TTC549 (cell line): Measurements from ENCODE around the gene HAUS7.

Experiments used
- FAIRE-seq: peaks from 2 replicates; lab custom pipeline; 2012; peaks lifted over from hg19 to GRCh38; lab: Jason Lieb, UNC

The HAUS7 gene

DNA sequence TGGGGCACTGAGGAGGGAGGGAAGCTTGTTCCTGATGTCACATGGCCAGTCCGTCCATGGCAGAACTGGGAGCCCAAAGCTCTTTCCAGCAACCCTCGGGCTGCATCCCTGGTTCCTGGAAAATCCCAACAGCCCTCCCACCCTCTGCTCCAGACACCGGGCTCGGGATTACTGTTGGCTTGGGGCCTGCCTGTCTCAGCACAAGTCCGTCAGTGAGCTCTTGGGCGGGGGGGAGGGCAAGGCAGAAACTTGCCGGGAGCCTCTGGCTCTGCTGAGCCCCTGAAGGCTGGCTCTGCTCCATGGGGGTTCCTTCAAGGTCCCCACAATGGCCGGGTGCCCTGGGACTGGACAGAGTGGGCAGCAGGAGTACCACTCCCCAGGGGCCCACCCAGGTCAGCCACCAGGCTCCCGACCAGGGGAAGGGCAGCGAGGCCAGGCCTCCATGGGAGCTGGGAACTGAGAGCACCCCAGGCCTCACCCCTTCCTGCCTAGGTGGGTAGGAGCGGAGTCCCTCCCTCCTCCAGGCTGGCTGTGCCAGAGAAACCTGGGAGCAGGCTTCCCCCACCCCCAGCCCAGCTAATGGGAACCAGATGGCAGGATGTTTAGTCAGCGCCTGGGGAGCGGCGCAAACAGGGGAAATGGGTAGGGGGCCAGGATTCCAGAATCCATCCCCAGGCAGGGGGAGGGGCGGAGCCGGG, 6.4 kb upstream of the HAUS7 start:
- no peak for FAIRE-seq

DNA sequence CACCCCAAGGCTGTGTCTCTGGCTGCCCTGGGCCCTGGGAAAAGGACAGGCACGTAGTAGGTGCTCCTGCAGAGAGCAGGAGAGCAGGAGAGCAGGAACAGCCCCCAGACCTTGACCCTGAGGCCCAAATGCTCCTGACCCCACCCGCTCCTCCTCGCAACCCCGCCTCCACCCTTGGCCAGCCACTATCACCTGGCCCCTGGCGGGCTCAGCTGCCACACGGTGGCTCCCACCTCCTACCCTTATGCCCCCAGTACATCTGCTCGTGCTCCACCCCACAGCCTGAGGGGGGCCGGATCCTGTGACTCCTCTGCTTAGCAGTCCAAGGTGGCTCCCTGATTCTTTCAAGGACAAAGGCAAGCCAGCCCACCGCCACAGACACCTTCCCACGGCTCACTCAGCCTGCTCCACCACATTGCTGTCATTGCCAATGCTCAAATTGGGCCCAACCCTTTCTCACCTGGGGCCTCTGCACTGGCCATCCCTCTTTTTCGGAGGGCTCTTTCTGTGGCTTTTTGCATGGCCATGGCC, 5.4 kb upstream of the HAUS7 start:
- no peak for FAIRE-seq

DNA sequence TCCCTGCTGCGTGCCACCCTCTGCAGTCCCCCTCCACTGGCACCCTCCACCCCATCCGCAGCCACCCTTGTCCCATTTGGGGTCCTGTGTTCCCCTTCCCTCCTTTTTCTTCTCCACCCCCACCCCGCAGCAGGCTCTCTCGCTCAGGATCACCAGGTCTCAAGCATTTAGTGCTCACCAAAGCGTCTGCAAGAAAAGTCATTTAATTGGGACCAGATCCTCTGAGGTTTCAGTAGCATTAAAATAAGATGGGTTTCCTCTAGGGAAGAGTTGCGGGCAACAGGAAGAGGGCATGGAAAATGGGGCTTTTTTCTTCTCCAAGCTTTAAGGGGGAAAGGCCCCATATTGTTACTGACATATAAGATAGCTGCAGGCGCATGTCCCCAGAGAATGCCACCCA, 4.9 kb upstream of the HAUS7 start:
- FAIRE-seq, result no peak

- FAIRE-seq, result no peak
Observed at GRCh38 chrX:153474718-153475117, 4.3 kb upstream of the HAUS7 start.

- FAIRE-seq, result no peak
Observed at GRCh38 chrX:153474266-153474665, 3.9 kb upstream of the HAUS7 start.

- FAIRE-seq, result no peak
Observed at GRCh38 chrX:153473126-153473525, 2.8 kb upstream of the HAUS7 start.

DNA sequence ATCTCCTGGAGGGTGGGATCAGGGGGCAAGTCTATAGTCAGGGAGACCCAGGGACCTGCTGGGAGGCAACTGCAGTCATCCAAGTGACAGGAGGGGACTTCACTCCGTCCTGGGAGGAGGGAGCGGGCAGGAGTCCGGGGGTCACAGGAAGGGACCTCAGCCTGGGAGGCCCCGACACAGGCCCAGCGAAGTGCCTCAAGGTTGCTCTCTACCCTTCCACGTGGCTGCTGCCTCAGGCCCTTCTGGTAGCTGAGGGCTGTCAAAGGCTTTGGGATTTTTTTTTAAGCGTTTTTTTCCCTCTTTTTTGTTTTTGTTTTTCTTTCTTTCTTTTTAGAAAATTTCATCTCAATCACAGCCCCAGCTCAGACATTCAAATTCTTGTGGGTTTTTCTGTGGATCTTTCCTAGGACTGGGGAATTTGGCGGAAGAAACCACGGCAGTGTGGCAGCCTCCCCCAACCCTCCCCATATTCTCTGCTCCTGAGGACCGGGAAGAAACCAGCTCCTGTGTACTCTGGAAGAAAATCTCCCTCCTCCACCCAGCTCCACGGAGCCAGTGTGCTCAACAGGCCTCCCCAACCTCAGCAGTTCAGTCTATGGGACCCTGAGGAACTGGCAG, 1.4 kb upstream of the HAUS7 start:
- no peak for FAIRE-seq

- FAIRE-seq, result no peak
Observed at GRCh38 chrX:153469811-153470410, 465 bp downstream of the HAUS7 start.

GRCh38 chrX:153468008-153468580, 2.3 kb downstream of the HAUS7 start:
- no peak for FAIRE-seq

GRCh38 chrX:153465691-153466380, 4.5 kb downstream of the HAUS7 start:
- no peak for FAIRE-seq

- FAIRE-seq, result no peak
Observed at GRCh38 chrX:153464116-153464515, 6.3 kb downstream of the HAUS7 start.

DNA sequence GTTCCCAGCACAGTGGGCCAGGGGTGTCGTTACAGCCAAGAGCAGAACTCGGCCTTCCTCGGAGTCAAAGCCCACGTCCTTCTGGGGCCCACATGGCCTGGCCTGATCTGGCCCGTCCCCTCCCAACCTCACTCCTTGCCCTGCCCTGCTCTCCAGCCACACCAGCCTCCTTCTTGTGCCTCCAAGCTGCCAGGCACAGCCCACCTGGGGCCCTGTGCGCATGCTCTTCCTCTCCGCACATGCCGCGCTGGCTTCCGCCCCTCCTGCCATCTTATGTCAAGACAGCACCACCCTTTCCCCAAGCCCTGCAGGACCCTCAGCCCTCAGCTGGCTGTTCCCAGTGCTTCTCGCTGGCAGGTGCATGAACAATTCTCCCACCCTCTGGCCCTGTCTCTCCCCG, 6.8 kb downstream of the HAUS7 start:
- FAIRE-seq, result no peak

DNA sequence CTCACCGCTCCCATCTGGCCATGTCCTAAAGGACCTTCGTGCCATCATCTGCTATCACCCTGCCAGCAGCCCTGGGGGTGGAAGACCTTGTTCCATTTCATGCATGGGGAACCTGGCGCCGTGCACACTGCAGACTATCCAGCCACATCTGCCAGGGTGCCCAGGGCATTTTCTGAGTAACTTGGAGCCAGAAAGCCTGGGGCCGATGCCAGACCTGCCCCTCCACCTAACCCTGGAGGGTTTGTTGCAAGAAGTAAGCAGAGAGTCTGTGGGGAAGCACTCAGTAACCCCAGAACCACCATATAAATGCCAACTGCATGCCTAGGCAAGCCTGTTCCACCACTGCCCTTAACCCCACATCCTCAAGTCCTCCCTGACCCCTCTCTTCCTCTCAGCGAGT, 7.3 kb downstream of the HAUS7 start:
- FAIRE-seq, result no peak

- no peak for FAIRE-seq
Observed at GRCh38 chrX:153462291-153462690, 8.1 kb downstream of the HAUS7 start.

DNA sequence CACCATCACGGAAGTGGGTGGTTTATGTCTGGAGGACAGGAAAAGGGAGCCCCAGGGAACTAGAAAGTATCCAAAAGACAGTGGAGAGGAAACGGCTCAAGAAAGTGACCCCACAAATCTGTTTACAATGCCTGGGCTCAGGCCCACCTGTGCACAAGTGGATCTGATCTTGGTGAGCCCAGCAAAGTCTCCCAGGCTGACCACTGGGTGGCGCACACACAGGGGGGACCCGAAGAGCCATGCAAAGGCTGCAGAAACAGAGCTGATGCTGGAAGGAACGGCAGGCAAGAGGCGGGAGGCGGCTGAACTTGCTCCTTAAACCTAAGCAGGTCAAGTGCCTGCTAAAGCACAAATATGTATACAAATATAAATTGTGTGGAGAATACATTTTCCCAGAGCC, 9.6 kb downstream of the HAUS7 start:
- FAIRE-seq, result no peak

DNA sequence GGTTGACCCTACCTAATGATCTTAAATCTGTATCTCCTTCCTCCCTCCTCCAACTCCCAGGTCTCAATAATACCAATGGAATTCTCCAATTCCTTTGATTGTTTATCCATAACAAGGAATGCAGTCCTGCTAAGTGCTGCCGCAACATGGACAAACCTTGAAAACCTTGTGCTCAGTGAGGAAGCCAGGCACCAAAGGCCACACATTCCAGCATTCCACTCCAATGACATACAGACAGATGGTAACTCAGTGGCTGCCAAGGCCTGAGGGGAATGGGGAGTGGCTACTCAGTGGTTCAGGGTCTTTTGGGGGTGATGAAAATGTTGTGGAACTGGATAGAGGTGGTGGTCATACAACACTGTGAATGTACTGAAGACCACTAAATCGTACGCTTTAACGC, 10.4 kb downstream of the HAUS7 start:
- FAIRE-seq, result no peak

DNA sequence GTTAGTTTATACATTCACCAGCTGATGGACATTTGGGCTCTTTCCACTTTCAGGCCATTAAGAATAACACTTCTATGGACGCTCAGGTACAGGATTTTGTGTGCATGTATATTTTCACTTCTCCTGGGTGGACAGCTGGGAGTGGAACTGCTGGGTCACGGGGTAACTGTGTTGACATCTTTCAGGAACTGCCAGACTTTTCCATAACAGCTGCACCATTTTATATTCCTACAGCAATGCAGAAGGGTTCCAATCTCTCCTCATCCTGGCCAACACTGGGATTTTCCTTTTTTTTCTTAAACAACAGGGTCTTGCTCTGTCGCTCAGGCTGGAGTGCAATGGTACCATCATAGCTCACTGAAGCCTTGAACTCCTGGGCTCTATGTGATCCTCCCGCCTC, 11.9 kb downstream of the HAUS7 start:
- no peak for FAIRE-seq

- no peak for FAIRE-seq
Observed at GRCh38 chrX:153457827-153458466, 12.4 kb downstream of the HAUS7 start.

- no peak for FAIRE-seq
Observed at GRCh38 chrX:153457136-153457825, 13.1 kb downstream of the HAUS7 start.

DNA sequence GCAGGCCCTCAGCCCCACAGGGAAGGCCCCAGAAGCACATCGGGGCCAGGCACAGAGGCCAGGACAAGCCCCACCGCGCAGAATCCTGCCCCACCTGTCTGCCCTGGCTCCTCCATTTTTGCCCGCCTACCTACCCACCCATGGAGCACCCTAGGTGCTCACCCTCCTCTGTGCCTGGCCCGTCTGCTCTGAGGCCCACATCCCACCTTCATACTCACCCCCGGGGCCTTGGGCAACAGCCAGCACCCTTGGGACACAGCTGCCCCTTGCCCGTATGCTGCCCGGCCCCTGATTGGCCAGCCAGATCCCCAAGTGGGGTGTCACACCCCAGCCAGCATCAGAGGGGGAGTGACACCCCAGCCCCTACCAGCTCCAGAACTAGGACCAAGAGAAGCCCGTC, 13.7 kb downstream of the HAUS7 start:
- no peak for FAIRE-seq

- FAIRE-seq, result no peak
Observed at GRCh38 chrX:153456161-153456560, 14.2 kb downstream of the HAUS7 start.

DNA sequence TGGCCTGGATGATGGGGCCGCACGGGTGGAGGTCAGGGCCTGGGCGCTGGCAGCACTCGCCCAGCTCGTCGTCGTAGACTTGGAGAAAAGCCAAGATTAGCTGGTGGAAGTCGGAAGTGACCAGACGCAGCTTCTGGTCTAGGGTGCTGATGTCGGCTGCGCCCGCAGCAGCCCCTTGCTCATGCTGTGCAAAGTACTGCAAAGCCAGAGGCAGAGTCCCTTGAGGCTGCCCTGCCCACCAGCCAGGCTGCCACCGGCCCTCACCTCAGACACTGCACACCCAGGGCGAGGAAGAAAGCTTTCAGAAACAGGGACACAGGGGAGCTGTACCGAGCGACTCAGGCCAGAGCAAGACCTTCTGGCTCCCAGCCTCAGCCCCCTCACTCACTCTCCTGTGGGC, 14.8 kb downstream of the HAUS7 start:
- FAIRE-seq, result no peak
